HG03521 (cell line): ENCODE results near the gene TRAF5.
A peak's percentile ranks its signal among the peaks of the same experiment; 100 is the strongest.
"Not testable (repeated sequence)": the region's sequence is repeated elsewhere in the genome, so short reads cannot be mapped to it uniquely, and the experiment has no call there.

Source experiments
- ATAC-seq: cut with Tn5 transposase; IDR thresholded peaks from one replicate; pipeline ENCODE4 v1.9.1; 2021; ENCODE audit warnings: mild to moderate bottlenecking, moderate library complexity; ENCODE audit not compliant: unreplicated experiment

The TRAF5 gene

DNA sequence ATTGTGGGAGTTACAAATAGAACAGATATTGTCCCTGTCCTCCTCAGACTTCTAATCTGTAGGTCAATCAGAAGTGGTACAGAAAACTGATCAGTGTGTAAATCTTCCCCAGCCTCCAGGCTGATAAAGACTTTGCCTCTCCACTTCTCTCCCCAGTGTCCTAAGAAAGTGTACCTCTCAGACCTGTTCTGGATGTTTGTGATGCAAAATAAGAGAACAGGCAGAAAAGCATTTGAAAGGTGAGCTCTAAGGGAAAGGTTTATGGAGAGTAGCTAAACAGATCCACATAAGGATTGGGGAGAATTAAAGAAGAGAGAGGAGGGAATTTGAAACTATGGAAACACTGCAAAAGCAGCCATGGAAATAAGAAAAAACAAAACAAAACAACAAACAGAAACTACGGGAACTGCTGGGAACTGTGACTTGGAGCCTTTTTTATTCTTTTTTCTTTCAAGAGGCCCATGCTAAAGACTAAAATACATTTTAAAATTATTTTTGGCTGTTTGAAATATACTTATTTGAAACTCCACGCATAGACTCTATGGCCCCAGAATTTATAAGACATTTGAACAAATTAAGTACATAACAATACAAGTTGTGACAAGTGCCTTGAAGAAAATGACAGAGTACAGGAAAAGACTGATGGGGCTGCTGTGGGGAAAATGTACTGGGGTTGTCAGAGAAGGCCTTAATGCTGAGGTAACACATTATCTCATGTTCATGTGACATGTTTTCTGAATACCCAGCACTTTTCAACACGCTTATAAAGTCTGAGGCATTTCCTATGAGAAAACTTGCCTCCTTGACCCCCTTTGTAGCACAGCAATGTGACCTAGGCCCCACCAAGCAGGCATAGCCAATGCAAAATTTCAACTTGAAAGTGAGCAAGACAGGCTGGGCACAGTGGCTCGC is 51.2 kb downstream of the TRAF5 start:
- ATAC-seq = no peak

DNA sequence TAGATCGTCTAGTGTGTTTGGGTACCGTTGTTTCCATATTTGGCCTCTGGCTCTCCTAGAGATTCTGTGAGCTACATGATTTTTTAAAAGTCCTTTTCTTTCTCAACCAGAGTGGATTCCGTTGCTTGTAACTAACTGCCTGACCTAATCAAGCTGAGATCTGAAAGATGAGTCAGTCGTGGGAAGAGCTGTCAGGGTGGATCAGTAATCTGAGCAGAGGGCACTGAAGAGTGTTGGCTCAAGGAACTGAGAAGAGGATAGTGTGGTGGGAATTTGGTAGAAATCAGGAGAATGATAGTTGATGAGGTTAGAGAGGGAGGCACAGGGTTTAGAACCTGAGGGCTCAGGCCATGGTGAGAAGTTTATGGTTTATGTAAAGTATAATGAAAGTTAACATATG is 52.2 kb downstream of the TRAF5 start:
- ATAC-seq = no peak

GRCh38 chr1:211379446-211379845 is 52.8 kb downstream of the TRAF5 start:
- ATAC-seq = no peak

- no peak for ATAC-seq
Measured at GRCh38 chr1:211381481-211382181, 55.0 kb downstream of the TRAF5 start.

- ATAC-seq = no peak
Measured at GRCh38 chr1:211382182-211382713, 55.6 kb downstream of the TRAF5 start.

DNA sequence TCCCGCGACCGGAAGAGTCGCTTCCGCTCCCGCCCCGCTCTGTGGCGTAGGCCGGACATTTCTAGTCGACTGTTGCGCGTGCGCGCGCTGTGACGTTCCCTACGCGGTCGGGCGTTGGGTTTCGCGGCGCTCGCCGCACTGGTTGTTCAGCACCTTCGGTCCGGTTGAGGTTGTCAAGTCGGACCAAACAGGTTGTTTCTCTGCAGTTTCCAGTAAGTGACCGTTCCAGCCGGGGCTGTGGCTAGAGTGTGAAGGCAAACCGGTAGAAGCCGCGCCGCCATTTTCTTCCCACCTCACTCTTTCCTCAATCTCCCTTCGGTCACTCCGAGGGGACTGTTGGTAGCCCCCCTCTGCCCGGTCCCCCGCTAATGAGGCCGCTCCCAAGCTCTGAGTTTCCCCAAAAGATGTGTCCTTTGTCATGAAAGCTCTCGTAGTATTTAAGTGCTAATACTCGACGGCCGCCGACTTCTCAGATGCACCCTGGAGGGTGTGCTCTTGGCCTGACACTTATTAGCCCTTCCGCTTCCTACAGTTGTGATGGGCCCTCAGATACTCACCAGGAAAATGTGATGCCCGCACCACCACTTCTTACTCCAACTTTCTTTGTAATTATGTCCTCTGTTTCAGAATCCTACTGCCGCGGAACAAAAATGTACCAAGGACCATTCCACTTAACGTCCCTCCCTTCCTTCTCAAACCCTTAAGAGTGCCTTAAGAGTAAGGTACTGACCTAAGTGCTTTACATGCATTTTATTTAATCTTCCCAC is 56.3 kb downstream of the TRAF5 start:
- ATAC-seq = peak; percentile 98

DNA sequence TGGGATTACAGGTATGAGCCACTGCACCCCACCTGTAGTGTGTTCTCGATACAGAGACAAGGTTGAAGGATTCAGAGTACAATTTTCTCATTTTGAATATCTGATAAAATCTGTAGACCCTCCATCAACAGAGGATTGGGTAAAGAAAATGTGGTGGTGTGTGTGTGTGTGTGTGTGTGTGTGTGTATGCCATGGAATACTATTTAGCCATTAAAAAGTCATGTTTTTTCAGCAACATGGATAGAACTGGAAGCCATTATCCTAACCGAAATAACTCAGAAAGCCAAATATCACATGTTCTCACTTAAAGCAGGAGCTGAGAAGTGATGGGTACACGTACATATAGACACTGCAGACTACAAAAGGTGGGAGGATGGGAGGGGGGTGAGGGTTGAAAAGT is 57.9 kb downstream of the TRAF5 start:
- no peak for ATAC-seq

DNA sequence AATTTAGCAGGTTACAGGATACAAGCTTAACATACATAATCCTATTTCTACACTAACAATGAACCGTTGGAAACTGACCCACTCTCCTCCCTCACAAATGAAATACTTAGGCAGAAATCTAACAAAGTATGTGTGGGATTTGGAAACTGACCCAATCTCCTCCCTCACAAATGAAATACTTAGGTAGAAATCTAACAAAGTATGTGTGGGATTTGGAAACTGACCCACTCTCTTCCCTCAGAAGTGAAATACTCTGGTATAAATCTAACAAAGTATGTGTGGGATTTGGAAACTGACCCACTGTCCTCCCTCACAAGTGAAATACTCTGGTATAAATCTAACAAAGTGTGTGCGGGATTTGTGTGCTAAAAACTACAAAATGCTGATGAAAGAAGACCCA is 60.3 kb downstream of the TRAF5 start:
- ATAC-seq = no peak

- ATAC-seq = not testable (repeated sequence)
Measured at GRCh38 chr1:211390829-211391228, 64.2 kb downstream of the TRAF5 start.

- ATAC-seq = no peak
Measured at GRCh38 chr1:211393203-211393602, 66.6 kb downstream of the TRAF5 start.

DNA sequence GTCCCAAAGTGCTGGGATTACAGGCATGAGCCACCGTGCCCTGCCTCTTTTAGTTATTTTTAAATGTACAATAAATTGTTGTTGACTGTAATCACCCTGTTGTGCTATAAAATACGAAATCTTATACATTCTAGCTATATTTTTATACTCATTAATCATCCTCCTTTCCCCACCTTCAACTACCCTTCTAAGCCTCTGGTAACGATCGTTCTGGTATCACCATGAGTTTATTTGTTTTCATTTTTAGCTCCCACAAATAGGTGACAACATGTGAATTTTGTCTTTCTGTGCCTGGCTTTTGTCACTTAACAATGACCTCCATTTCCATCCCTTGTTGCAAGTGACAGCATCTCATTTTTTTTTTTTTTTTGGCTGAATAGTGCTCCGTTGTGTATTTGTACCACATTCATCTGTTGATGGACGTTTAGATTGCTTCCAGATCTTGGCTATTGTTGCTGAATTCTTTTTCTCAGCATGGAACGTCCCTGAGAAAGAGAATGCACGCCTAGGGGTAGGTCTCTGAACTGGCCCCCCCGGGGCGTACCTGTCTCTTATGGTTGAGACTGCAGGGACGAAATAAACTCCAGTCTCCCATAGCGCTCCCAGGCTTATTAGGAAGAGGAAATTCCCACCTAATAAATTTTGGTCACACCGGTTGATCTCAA is 71.8 kb downstream of the TRAF5 start:
- ATAC-seq = not testable (repeated sequence)

GRCh38 chr1:211399851-211400393 is 73.3 kb downstream of the TRAF5 start:
- not testable (repeated sequence) for ATAC-seq

DNA sequence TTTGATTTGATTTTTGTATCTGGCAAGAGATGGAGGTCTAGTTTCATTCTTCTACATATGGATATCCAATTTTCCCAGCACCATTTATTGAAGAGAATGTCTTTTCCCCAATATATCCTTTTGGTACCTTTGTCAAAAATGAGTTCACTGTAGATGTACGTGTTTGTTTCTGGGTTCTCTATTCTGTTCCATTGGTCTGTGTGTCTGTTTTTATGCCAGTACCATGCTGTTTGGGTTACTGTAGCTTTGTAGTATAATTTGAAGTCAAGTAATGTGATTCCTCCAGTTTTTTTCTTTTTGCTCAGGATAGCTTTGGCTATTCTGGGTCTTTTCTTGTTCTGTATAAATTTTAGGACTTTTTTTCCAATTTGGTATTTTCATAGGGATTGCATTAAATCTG is 75.1 kb downstream of the TRAF5 start:
- ATAC-seq = not testable (repeated sequence)

- not testable (repeated sequence) for ATAC-seq
Measured at GRCh38 chr1:211406086-211406485, 79.5 kb downstream of the TRAF5 start.

- ATAC-seq = not testable (repeated sequence)
Measured at GRCh38 chr1:211407749-211408148, 81.1 kb downstream of the TRAF5 start.

DNA sequence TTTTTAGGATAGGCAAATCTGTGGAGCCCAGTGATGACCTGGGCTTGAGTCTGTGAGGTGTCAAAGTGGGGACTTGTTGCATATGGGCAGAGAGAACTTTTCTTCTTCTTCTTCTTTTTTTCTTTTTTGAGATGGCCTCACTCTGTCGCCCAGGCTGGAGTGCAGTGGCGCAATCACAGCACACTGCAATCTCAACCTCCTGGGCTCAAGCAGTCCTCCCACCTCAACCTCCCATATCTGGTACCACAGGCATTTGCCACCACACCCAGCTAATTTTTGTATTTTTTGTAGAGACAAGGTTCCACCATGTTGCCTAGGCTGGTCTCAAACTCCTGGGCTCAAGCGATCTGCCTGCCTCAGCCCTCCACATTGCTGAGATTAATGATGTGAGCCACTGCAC is 85.0 kb downstream of the TRAF5 start:
- no peak for ATAC-seq

GRCh38 chr1:211415700-211416099 is 89.1 kb downstream of the TRAF5 start:
- ATAC-seq = no peak

DNA sequence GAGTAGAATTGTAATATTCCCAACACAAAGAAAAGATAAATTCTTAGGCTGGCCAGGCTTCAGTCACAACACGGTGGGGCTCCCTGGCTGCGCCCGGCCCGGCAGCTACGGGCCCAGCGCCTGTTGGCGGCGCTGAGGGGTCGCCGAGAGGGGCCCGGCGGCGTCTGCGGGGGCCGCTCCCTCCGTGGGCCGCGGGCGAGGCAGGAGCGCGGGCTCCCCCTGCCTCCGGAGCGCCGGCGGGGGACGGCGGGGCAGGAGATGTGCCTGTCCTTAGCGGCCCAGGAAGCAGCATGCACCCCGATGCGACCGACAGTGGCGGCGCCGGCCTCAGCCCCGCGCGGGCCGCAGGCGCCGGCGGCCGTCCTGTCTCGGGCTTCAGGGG is 89.6 kb downstream of the TRAF5 start:
- ATAC-seq = peak; percentile 60

- ATAC-seq = peak; percentile 57
Measured at GRCh38 chr1:211416628-211417323, 90.1 kb downstream of the TRAF5 start.

- no peak for ATAC-seq
Measured at GRCh38 chr1:211420389-211420788, 93.8 kb downstream of the TRAF5 start.
